ENCODE results near the gene SFRP2.

GRCh38 chr4:153776601-153777000, 12.3 kb downstream of the SFRP2 start:
- TF ChIP-seq CTCF (IDR thresholded peaks at IDR 0.05) (no peak), EZH2 (IDR thresholded peaks at IDR 0.05; ENCODE audit: borderline replicate concordance, insufficient read depth, low read depth, low read length, poor library complexity, severe bottlenecking) (no peak)
